CD4-positive, alpha-beta T cell treated with Interleukin-15 for 1 hour (primary cell): Measurements from ENCODE around the gene ZFYVE21.

Experiments used
- DNase-seq: peaks from one replicate; pipeline ENCODE4 v3.0.0-alpha.2; 2020

The ZFYVE21 gene

DNA sequence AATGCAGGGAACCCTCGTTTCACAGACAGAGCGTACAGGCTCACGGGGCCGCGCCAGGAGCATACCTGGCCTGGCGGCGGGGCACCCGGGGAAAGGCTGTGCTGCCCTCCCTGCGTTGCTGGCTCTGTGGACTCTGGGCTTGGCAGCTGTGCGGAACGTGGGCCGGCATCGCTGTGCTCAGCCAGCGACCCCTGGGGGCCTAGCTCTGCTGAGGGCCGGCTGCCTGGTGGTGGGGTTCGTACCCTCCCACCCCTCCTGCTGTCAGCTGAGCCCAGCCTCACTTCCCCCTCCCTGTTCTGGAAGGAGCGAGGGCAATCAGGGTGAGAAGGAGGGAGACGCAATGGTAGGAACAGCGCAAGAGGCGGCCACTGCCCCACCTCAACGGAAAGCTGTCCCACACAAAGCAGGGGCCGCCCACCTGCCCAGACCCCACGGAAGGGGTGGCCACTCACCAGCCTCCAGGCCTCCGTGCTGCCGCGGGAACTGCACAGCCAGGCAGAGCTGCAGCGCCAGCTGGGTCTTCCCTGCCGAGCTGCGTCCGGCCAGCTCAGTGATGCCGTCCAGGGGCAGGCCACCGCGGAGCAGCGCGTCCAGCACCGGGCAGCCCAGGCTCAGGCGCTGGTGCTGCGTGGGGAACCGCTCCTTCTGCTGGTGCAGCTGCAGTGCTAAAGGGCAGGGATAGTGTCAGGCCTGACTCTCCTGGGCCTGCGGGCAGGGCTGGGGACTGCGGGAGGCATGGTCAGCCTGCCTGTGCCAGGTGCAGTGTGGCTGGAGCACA is 8.9 kb upstream of the ZFYVE21 start:
- no peak for DNase-seq

DNA sequence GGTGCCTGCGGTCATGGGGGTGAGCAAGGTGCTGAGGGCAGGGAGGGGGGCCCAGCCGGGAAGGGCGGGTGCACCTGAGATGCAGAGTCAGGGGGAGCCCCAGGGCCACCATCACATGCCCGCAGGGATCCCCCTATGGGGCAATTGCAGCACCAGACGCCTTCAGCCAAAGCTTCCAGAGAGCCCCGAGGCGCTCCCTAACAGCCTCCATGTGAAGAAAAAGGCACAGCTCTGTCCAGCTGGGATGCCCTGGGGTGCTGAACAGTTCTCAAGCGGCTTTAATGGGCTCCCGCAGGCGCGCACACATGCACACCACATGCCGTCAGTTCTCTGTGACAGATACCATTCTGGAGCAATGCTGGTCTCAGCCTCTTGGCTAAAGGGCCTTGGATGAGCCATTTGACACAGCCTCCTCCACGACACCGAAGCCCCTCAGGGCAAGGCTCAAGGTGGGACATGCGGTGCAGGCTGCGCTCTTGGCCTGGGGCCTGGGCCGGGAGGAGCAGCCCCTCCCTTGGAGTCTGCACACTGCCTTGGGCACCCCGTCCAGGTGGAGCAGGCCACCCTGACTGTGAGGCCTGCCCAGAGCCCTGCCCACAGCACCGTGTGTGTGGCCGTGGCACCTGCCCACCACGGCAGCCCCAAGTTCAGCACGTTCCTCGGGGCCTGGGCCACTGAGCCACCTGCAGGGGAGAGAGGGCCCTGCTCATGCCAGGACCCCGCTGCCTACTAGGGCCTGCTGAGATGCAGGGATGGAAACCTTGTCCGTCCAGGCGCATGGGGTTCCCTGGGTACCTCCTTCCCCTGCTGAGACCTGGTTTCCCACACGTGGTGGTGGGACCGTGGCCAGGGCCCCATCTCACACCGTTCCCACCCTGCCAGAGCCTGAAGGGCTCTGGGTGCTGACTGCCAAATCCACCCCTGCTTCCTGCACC is 8.0 kb upstream of the ZFYVE21 start:
- DNase-seq: no peak

DNA sequence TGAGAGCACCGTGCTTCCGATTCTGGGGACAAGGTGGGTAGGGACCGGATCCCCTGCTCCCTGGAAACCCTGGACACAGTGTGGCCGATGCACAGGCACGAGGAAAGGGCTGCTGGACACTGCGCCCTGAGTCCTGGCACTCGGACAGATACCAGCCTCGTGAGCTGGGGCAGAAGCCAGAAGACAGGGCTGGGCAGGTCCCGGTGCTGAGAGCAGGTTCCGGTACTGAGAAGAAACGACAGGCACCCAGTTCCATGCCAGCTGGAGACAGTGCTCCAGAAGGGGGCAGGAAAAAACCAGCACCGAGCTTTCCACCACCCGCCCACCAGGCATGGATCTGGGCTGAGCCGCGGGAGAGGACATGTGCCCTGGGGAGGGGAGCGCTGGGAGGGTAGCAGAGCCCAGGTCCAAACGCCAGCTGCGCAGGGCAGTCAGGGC is 6.8 kb upstream of the ZFYVE21 start:
- no peak for DNase-seq

DNA sequence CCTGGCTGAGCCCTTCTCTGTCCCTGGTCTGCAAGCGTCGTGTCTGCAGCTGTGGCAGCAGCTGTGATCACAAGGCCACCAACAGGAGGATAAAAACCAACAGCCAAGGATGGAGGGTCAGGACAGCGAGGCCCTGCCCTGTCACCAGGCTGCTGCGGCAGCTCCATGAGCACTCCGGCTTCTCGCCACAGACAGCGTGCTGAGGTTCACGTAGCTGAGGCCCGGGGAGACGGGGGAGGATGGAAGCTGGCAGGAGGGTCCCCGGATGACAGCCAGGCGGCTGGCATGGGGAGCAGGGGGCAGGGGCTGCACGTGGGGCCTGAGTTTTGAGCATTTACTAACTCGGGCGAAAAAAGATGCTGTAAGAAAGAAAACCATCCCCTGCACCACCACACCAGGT is 5.8 kb upstream of the ZFYVE21 start:
- no peak for DNase-seq

DNA sequence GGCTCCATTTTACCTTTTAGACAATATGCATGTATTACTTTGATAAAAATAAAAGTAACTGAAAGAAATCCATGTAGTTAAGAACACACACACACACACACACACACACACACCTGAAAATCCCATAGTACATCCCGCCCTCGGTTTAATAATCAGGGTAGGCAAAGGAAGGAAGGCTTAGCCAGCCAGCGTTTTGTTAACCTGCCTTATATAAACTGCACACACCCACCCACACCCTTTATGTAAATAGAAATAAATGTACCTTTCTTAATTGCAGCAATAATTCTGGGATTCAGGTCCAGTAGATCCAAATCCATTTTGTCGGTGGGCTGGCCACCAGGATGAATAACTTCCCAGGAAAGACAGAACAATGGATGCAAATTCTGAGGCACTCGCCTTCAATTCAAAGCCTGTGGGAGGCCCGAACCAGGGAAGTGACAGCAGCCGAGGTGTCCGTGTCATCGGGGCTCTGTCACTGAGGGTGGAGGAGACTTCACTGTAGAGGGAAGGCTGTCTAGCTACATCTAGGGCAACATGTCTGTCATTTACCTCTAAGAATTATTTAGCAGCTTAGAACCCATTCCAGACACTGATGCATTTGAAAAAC is 4.7 kb upstream of the ZFYVE21 start:
- no peak for DNase-seq

DNA sequence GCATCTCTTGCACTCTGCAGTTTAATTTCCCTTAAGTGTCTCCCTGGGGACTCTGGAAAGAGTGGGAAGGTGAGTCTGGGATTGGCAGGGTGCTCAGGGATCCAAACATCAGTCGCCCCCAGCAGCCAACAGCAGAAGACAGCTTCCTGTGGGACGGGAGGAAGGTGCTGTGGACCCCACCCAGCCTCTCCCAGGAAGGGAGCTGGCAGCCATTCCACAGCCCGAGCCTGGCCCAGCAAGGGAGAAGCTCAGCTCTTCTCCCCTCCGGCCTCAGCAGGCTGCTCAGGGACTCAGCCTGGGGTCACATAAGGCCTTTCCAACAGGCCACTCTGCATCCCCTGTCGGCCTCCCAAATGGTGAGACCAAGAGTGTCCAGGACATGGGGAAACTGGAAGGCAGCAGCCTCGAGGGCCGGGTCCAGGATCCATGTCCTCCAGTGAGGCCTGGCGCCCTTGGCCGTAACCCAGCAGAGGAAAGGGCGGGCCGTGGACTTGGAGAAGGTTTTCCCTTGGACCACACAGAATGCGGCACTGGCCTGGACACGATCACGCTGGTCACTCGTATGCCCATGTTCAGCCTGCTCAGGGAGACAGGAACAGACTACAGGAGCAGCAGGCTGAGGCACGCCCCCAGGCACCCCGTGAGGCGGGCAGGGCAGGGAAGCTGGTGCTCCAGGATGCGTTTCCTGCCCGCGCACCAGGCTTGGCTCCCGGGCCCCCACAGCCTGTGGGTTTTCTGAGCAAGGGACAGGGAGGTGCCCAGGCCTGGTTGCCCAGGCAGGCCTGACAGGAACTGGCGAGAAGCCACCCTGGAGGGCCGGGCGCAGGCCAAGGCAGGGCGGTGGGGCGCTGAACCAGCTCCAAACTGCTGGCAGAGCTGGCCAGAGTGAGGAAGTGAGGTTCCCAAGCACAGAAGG is 3.8 kb upstream of the ZFYVE21 start:
- no peak for DNase-seq

DNA sequence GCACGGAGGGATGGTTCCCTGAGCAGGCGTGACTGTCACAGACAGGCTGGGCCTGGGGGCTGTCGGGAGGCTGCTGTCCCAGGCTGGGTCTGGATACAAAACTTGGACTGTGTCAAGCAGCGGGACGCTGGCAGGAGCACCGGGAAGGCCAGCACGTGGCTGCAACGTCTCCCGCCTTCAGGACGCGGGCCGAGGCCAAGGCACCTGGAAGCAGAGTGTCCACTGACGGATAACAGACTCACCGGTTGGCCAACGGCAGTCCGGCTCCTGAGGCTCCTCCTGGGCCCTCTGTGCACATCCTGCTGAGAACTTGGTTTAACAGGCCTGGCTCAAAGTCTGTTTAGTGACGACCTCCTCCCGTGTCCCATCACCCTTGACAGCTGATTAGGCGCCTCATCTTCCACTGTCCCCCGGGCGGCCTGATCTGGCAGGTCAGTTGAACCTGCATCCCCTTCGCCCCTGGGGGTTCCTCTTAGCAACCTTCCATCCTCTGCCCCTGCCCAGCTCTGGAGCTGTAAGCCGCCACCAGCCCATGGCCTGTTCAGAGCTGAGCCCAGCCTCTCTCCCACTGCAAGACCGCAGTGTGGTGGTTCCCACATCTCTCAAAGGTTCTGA is 2.9 kb upstream of the ZFYVE21 start:
- DNase-seq: no peak

DNA sequence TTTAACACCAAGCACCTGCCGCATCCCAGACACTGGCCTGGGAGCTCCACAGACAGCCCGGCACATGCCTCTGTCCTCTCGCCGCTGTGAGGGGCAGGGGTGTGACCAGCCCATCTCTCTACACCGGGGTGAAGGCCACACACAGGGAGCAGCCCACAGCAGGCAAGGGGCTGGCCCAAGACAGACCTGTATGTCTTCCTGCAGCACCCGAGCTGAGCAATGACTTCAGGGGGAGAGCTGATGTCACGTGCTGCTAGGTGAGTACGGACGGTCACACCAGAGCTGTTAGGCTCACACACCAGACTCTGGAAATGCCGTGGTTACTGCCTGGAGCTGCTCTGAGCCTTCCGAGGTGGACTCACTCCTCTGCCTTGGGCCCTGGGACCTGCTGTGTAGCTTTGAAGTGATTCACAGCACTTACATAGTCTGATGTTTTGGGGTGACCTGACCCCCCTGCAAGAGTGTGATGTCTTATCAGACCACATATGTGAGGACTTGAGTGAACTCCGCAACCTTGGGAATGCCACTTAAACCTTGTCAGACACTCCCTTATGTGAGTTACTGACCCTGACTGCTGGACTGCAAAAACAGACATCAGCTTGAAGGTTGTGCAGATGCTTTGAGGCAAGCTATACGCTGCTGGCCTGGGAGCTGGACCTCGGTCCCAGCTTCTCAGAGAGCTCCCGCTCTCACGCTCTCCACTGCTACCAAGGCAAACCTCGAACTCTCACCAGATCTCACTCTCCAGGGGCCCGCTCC is 2.1 kb upstream of the ZFYVE21 start:
- DNase-seq: no peak

DNA sequence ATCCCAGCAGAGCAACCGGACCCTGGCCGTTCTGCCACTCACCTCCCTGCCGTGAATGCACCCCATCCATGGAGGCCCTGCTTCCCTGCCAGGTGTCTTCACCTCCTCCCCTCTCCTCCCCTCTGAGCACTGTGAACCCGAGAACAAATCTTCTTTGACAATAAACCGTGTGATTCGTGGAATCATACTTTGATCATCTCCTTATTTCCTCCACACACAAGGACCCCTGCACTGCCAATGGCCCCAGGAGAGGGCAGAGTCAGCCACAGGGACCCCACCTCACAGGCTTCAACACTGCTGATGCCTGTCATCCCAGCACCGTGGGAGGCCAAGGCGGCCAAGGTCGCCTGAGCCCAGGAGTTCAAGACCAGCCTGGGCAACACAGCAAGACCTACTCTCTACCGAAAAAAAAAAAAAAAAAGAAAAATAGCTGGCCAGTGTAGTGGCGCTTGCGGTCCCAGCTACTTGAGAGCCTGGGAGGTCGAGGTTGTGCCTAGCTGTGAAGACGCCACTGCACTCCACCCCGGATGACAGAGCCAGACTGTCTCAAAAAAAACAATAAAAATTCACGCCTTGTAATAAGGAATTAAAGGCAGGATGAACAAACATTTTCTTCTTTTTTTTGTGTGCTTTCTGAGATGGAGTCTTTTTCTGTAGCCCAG is 1.4 kb upstream of the ZFYVE21 start:
- DNase-seq: no peak

DNA sequence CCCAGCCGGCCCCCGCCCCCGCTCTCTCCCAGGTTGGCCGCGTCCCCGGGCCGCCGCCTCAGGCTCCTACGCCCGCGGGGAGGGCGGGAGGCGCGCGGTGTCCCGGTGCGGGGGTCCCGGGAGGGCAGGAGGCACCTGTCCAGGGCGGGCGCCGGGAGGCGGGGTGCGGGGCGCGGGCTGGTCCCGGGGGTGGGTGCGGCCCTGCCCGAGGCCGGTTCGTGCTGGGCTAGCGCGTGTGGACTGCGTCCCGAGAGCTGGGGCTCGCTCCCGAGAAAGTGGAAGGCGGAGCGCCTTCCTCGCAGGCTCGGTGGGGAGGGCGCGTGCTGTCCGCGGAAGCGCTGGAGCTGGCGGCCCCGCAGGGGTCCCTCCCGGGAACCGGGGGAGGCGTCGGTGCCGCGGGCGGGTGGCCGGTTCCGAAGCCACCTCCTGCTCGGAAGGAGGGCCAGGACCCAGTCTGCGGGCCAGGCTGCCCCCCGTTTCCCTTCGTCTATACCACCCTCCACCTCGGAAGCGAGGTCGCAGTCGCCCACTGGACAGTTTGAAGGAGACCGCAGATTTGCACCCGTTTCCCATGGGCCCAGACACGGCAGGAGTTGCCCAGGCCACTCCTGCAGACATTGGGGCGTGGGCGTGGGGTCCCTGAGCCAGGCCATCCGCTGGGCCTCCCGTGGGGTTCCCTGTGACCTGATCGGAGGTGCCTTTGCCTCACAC is 636 bp downstream of the ZFYVE21 start:
- DNase-seq: no peak

DNA sequence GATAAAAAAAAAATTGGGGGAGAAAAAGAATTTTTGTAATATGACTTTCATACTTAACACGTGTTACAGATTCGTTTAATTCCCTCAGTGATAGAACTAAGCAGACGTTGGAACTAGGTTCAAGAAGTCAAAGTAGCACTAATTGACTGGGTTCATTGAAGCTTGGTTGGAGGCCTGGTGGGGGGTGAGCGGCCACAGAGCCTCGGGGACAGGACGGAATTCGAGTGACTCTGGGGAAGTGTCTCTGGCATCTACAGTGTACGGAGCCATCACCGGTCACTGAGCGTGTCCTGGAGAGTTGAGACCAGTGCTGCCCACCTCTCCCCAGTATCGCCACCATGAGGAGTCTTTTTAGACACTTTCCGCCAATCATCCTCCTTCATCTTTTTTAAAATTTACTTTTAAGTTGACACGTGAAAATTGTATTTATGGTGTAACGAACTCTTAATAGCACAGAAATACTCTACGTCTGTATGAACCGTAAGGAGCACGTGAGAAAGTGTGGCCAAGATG is 1.3 kb downstream of the ZFYVE21 start:
- no peak for DNase-seq

DNA sequence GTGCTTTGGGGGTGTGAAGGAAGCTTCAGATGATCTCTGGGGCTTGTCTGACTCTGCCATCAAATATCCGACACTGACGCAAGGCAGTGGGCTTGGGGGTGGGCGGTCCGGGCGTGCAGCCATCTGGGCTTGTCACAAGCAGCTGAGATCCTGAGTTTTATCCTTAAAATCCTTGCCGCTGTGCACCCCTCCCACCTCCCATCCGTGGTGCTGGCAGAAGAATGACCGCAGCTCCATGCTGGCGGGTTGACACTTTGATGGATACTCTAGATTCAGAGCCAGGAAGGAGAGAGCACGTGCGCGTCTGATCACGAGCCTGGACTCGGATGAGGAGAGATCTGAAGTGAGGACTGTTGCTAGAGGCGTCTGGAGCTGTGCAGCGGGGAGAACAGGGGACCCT is 3.0 kb downstream of the ZFYVE21 start:
- no peak for DNase-seq

DNA sequence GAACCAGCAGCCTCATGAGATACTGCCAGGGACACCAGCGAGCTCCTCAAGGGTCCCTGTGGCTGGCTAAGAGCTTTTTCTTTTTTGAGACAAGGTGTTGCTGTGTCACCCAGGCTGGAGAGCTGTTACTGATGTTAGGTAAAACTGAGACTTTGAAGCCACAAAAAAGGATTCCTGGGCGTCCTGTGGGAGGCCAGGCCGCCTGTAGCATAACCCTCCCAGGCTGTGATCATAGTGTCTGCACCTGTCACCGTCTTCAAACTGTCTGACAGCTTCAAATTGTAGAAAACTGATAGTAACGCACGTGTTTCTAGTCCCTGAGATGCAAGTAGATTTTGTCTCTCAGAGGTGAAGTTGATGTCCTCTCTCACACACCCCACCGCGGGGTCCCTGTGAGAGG is 4.1 kb downstream of the ZFYVE21 start:
- no peak for DNase-seq

DNA sequence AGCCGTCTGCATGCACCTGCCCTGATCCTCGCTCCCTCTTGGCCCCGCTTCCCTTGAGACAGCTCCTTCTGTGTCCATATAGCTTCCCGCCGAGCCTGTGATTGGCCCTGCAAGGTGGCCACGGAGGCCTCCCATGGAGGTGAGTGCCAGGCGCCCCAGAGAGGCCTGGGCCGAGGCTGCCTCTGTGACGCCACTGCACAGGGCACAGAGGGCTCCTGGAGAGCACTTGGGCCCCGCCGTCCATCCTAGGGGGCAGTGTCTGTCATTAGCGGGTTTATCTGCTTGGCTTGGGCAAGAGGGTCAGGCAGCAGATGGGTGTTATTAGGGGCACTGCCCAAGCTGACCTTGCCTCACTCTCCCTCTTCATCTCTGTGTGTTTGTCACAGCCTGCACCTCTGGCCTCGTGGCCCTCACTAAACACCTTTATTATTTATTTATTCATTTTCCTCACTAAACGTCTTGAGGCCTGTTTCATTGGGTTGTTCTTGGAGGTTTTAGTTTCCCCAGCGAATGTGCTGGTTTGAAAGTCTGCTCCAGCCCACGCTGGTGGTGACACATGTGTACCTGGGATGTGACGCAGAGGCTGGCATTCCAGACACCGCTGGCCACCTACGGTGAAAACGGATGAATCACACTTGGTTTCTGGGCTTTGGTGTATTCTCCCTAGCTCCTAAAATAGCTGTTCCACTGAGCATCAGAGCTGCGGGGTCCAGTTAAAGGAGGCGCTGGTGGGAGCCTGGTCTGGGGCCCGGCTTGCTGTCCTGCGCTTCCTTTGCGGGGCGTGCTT is 5.9 kb downstream of the ZFYVE21 start:
- DNase-seq: no peak

DNA sequence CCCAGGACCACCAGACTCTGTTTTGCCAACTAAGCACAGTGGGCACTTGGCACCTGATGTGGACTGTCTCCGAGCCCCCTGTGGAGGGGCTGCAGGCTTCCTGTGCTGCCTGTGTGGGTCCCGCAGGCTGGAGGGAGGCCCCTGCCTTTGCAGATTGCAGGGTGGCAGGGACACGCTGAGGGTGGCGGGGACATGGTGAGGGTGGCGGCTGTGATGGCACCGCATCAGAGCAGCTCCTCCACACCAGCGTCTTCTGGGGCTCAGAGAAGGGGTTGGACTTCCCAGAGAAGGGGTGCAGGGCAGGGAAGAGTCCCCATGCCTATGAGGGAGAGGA is 8.1 kb downstream of the ZFYVE21 start:
- DNase-seq: no peak

DNA sequence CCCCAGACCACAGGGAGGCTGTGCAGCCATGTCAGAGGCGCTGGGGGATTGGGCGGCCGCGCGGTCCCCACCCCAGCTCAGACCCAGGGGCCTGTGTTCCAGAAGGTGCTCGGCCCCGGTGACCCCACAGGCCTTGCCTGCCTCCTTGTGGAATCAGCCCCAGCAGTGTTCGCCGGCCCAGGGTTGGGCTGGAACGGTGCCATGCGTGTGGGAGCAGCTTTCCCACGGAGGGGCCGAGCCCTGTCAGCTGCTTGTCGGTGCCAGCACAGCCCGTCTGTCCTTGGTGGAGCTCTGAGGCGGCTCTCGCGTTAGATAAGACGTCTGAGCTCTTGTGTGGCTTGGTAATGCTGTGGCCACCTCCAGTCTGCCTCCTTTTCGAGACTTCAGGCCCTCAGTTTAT is 8.5 kb downstream of the ZFYVE21 start:
- DNase-seq: no peak

DNA sequence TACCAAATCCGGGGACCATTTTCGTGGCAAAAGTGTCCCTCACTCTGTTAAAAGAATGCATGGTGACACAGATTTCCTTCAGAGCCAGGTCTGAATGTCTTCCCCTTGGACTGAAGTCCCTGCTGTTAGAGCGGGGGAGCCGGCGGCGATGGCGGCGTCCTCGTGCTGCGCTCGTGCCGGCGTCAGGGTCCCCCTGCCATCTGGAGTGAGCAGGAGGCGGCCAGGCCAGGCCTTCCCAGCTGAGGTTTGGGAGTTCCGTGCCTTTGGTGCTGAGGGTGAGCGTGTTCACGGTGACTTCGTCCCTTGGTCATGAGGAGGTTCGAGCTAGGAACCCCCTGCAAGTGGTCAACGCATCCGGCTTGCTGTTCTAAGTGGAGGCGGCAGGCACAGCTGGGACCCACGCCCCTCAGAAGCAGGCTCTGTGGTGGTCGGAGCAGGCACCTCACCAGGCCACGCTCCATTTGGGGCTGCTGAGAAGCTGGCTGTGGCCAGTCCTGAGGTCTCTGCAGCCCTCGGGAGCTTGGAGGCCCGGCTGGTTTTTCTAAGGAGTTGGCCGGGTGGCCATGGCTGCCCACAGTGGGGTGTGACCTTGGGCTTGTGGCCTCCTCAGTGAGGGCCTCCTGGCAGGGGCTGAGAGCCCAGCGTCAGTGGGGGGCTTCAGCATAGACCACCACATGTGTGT is 9.5 kb downstream of the ZFYVE21 start:
- DNase-seq: no peak

DNA sequence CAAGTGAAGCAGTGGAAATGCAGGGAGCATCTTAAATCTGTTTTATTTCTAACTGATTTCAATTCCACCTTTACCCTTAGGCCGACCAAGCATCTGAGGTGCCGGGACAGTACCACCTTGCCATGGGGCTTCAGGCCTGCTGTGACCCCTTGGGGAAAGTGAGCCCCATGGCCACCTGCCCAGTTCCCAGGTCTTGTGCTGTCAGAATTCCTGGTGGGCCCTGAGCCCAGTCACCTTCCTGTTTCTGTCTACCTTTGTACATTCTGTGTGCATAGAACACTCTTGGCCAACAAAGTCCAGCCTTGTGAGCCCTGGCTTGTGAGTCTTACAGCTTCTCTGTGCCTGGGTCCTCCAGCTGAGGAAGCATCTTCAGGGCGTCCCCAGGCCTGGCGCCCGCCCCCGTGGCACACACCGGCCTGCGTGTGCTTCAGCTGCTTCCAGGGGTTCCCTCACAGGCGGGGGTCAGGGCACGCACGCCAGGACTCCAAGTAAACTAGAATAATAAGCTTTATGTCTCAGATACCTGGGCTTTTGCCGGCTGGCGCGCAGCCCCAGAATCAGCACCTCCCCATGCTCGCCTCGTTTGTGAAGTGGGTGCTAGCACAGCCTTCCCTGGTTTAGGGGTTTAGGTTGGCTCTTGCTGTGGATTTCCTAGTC is 10.3 kb downstream of the ZFYVE21 start:
- DNase-seq: no peak
